Trophoblast cell (in vitro differentiated cells and primary cell): ENCODE data around the gene GNAI3.
A peak's percentile ranks its signal among the peaks of the same experiment; 100 is the strongest.

Experiments used
- DNase-seq, 2 donors: peaks; one replicate each; pipeline ENCODE4 v3.0.0-alpha.2; 2016
- H2AFZ ChIP-seq: 2 replicates; pipeline ENCODE4 v1.6.1; 2013; ENCODE audit warnings: low read length, moderate library complexity, mild to moderate bottlenecking; ENCODE audit not compliant: insufficient read depth, poor library complexity
- H2AK5ac ChIP-seq: 2 replicates; pipeline ENCODE4 v1.6.1; 2013; ENCODE audit warnings: mild to moderate bottlenecking, low read length
- H2BK120ac ChIP-seq: 2 replicates; pipeline ENCODE4 v1.6.1; 2013; ENCODE audit warnings: low read length, mild to moderate bottlenecking, moderate library complexity; ENCODE audit not compliant: insufficient read depth, poor library complexity
- H2BK12ac ChIP-seq: 2 replicates; pipeline ENCODE4 v1.6.1; 2013; ENCODE audit warnings: mild to moderate bottlenecking, low read length, moderate library complexity
- H2BK5ac ChIP-seq: 2 replicates; pipeline ENCODE4 v1.6.1; 2013; ENCODE audit warnings: low read length, low read depth, moderate library complexity, mild to moderate bottlenecking; ENCODE audit not compliant: poor library complexity
- H3K14ac ChIP-seq: 2 replicates; pipeline ENCODE4 v1.6.1; 2013; ENCODE audit warnings: mild to moderate bottlenecking, low read length
- H3K18ac ChIP-seq: 2 replicates; pipeline ENCODE4 v1.6.1; 2013; ENCODE audit warnings: mild to moderate bottlenecking, low read length
- H3K23ac ChIP-seq: 2 replicates; pipeline ENCODE4 v1.6.1; 2013; ENCODE audit warnings: low read length
- H3K27ac ChIP-seq: 2 replicates; pipeline ENCODE4 v1.5.1; 2013; ENCODE audit warnings: low read depth, mild to moderate bottlenecking, inconsistent platforms, low read length, moderate library complexity
- H3K27me3 ChIP-seq: 2 replicates; pipeline ENCODE4 v1.6.1; 2013; ENCODE audit warnings: inconsistent platforms, mild to moderate bottlenecking, low read length, moderate library complexity; ENCODE audit not compliant: insufficient read depth
- H3K36me3 ChIP-seq, 2 experiments: 1 replicate in 1 of 2; 2 replicates in 1 of 2; pipeline ENCODE4 v1.6.1; 2013; ENCODE audit warnings: low read length in 2 of 2, mild to moderate bottlenecking in 2 of 2, moderate library complexity in 1 of 2; ENCODE audit not compliant: insufficient read depth in 2 of 2, control insufficient read depth in 1 of 2
- H3K4ac ChIP-seq: 2 replicates; pipeline ENCODE4 v1.6.1; 2013; ENCODE audit warnings: low read depth, mild to moderate bottlenecking, low read length, moderate library complexity
- H3K4me1 ChIP-seq, 2 experiments: 1 replicate in 1 of 2; 2 replicates in 1 of 2; pipeline ENCODE4 v1.6.1; 2013; ENCODE audit warnings: low read length in 2 of 2, mild to moderate bottlenecking in 2 of 2, moderate library complexity in 1 of 2; ENCODE audit not compliant: insufficient read depth in 2 of 2, control insufficient read depth in 1 of 2
- H3K4me2 ChIP-seq: 2 replicates; pipeline ENCODE4 v1.6.1; 2013; ENCODE audit warnings: inconsistent platforms, mild to moderate bottlenecking, low read length, moderate library complexity
- H3K4me3 ChIP-seq: 2 replicates; pipeline ENCODE4 v1.5.1; 2013; ENCODE audit warnings: mild to moderate bottlenecking, low read depth, low read length, inconsistent platforms
- H3K79me1 ChIP-seq: one replicate; pipeline ENCODE4 v1.6.1; 2013; ENCODE audit warnings: low read length
- H3K79me2 ChIP-seq: 2 replicates; pipeline ENCODE4 v1.6.1; 2013; ENCODE audit warnings: low read length, mild to moderate bottlenecking; ENCODE audit not compliant: control insufficient read depth, insufficient read depth, poor library complexity
- H3K9ac ChIP-seq: 2 replicates; pipeline ENCODE4 v1.6.1; 2013; ENCODE audit warnings: mild to moderate bottlenecking, low read length
- H3K9me3 ChIP-seq: 2 replicates; pipeline ENCODE4 v1.6.1; 2013; ENCODE audit warnings: low read depth, mild to moderate bottlenecking, control low read depth, inconsistent platforms, low read length; ENCODE audit not compliant: insufficient read depth
- H4K12ac ChIP-seq: 2 replicates; pipeline ENCODE4 v1.6.1; 2013; ENCODE audit warnings: low read depth, mild to moderate bottlenecking, low read length, moderate library complexity
- H4K8ac ChIP-seq: 2 replicates; pipeline ENCODE4 v1.6.1; 2013; ENCODE audit warnings: low read depth, mild to moderate bottlenecking, low read length, moderate library complexity
- H4K91ac ChIP-seq: one replicate; pipeline ENCODE4 v1.6.1; 2013; ENCODE audit warnings: low read depth, mild to moderate bottlenecking, low read length, moderate library complexity
- WGBS: extraction: QIAGEN DNeasy Blood & Tissue Kit; methylation state at CpG from one replicate; pipeline ENCODE4 v1.1.7; 2013; ENCODE audit warnings: missing lambda C conversion rate; ENCODE audit not compliant: insufficient read length, insufficient coverage; ENCODE audit errors: extremely low coverage; 5-methylcytosine and 5-hydroxymethylcytosine counted together

The GNAI3 gene

DNA sequence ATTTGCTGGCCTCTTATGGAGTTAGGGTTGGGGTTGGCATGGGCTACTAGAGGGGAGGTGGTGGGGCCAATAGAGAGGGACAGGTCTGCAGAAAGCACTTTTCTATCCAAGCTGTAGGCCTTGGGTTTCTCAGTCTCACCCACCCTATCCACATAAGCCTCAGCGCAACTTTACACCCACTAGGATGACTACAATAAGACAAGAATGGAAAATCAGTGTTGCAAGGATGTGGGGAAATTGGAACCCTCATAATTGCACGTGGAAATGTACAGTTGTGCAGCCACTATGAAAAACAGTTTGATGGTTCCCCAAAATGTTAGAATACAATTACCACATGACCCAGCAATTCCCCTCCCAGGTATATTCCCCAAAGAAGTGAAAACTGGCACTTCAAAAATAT, 93.4 kb downstream of the GNAI3 start:
- no peaks in the 10 kb centered on the region for H3K9me3 ChIP-seq
- no peak overlapping the region for H2BK5ac ChIP-seq
- H2AFZ ChIP-seq, result no peak overlapping the region
- WGBS, result no CpG with 5 or more reads among the region's 2 CpGs
- H3K27me3 ChIP-seq, result no peaks in the 10 kb centered on the region
- H3K4me1 ChIP-seq, result peaks cover 3 to 8% of the 10 kb centered on the region in 2 experiments
- H3K4me3 ChIP-seq, result no peak overlapping the region
- no peak overlapping the region for H3K9ac ChIP-seq
- H3K27ac ChIP-seq, result no peak overlapping the region
- H3K79me2 ChIP-seq, result no peaks in the 10 kb centered on the region
- H3K4me2 ChIP-seq, result no peak overlapping the region
- no peak overlapping the region for H4K12ac ChIP-seq
- no peak overlapping the region for H2BK120ac ChIP-seq
- H3K4ac ChIP-seq, result no peak overlapping the region
- no peak overlapping the region for H3K18ac ChIP-seq
- H3K14ac ChIP-seq, result no peak overlapping the region
- H4K8ac ChIP-seq, result no peak overlapping the region
- H2BK12ac ChIP-seq, result no peak overlapping the region
- H4K91ac ChIP-seq, result no peak overlapping the region
- H2AK5ac ChIP-seq, result no peak overlapping the region
- no peaks in the 10 kb centered on the region for H3K36me3 ChIP-seq
- H3K23ac ChIP-seq, result no peak overlapping the region
- H3K79me1 ChIP-seq, result peaks cover 3% of the 10 kb centered on the region
- no peak for DNase-seq

DNA sequence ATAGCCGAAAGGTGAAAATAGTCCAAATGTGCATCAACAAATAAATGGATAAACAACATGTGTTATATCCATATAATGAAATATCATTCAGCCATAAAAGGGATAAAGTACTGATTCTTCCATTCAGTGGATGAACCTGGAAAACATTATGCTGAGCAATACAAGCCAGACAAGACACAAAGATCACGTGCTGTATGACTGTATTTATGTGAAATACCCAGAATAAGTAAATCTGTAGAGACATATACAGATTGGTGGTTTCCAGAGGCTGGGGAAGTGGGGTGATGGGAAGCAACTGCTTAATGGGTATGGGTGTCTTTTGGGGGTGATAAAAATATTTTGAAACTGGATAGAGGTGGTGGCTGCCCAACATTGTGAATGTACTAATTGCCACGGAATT, 94.2 kb downstream of the GNAI3 start:
- Histone ChIP-seq H3K14ac (no peak overlapping the region), H3K4me1 (peaks cover 3 to 8% of the 10 kb centered on the region in 2 experiments), H3K27ac (no peak overlapping the region), H2AK5ac (no peak overlapping the region), H3K9ac (no peak overlapping the region), H3K4me3 (no peak overlapping the region), H3K4me2 (no peak overlapping the region), H4K12ac (no peak overlapping the region), H2AFZ (no peak overlapping the region), H2BK5ac (no peak overlapping the region), H4K91ac (no peak overlapping the region), H3K9me3 (no peaks in the 10 kb centered on the region), H3K79me1 (peaks cover 3% of the 10 kb centered on the region), H2BK120ac (no peak overlapping the region), H3K79me2 (no peaks in the 10 kb centered on the region), H3K4ac (no peak overlapping the region), H4K8ac (no peak overlapping the region), H3K23ac (no peak overlapping the region), H2BK12ac (no peak overlapping the region), H3K27me3 (no peaks in the 10 kb centered on the region), H3K36me3 (no peaks in the 10 kb centered on the region), H3K18ac (no peak overlapping the region)
- no peak for DNase-seq
- no CpG with 5 or more reads among the region's 3 CpGs for WGBS

- H3K4me3 ChIP-seq, result no peak overlapping the region
- H3K79me1 ChIP-seq, result peaks cover 3% of the 10 kb centered on the region
- no peaks in the 10 kb centered on the region for H3K9me3 ChIP-seq
- peak; percentile 75 to 87 for DNase-seq
- peak overlapping the region; percentile 61 for H4K8ac ChIP-seq
- no peak overlapping the region for H2BK5ac ChIP-seq
- H3K14ac ChIP-seq, result peak overlapping the region; percentile 15
- peak overlapping the region; percentile 11 for H4K12ac ChIP-seq
- H2AFZ ChIP-seq, result peak overlapping the region; percentile 3
- peaks cover 3 to 8% of the 10 kb centered on the region in 2 experiments for H3K4me1 ChIP-seq
- no peaks in the 10 kb centered on the region for H3K27me3 ChIP-seq
- H3K27ac ChIP-seq, result no peak overlapping the region
- H3K4me2 ChIP-seq, result no peak overlapping the region
- no peak overlapping the region for H3K23ac ChIP-seq
- peak overlapping the region; percentile 7 for H4K91ac ChIP-seq
- no peak overlapping the region for H3K4ac ChIP-seq
- no peak overlapping the region for H3K18ac ChIP-seq
- no peak overlapping the region for H2BK120ac ChIP-seq
- no peaks in the 10 kb centered on the region for H3K36me3 ChIP-seq
- H2AK5ac ChIP-seq, result peak overlapping the region; percentile 65
- no peaks in the 10 kb centered on the region for H3K79me2 ChIP-seq
- WGBS, result no CpG with 5 or more reads among the region's 32 CpGs
- no peak overlapping the region for H3K9ac ChIP-seq
- H2BK12ac ChIP-seq, result peak overlapping the region; percentile 79
These were observed 95.2 kb downstream of the GNAI3 start for GRCh38 chr1:109643385-109644230.

DNA sequence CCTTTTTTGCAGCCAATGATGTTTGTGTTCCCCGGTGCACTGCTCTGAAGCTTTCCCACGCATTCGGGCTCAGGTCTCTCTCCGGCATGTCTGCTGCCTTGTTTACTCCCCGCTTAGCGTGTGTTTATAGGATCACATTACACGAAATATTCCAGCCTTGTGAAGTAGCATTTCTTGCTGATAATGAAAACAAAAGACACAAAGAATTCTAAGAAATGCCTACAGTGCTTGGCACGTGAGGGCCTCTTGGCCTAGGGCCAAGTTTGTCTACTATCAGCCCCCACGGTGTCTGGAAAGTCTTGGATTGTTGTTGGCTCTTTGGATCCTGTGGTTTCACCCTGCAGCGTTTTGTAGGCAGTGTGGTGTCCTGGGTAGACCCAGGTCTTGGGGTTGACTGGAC, 96.3 kb downstream of the GNAI3 start:
- Histone ChIP-seq H2AFZ (peak overlapping the region; percentile 27), H2AK5ac (no peak overlapping the region), H2BK120ac (no peak overlapping the region), H3K27ac (no peak overlapping the region), H3K23ac (no peak overlapping the region), H3K4me3 (no peak overlapping the region), H3K18ac (no peak overlapping the region), H3K14ac (no peak overlapping the region), H3K4ac (no peak overlapping the region), H3K36me3 (no peaks in the 10 kb centered on the region), H3K9me3 (no peaks in the 10 kb centered on the region), H2BK12ac (no peak overlapping the region), H4K8ac (no peak overlapping the region), H3K27me3 (no peaks in the 10 kb centered on the region), H3K79me2 (no peaks in the 10 kb centered on the region), H4K91ac (no peak overlapping the region), H3K4me1 (peaks cover 3 to 8% of the 10 kb centered on the region in 2 experiments), H3K4me2 (no peak overlapping the region), H3K79me1 (peaks cover 3% of the 10 kb centered on the region), H2BK5ac (no peak overlapping the region), H3K9ac (no peak overlapping the region), H4K12ac (no peak overlapping the region)
- WGBS, result no CpG with 5 or more reads among the region's 10 CpGs
- peak; percentile 35 to 66 for DNase-seq
